PC-9 (cell line): ENCODE measurements around the gene MSI2.

Source experiments
- CTCF ChIP-seq: fragments of 200-600 bp; sonication (generic); conservative IDR thresholded peaks from 2 replicates; pipeline ENCODE4 v1.6.1; 2017; ENCODE audit warnings: mixed run types, antibody characterized with exemption, mild to moderate bottlenecking, moderate library complexity
- EZH2 ChIP-seq: fragments of 200-600 bp; sonication (generic); IDR thresholded peaks from 2 replicates; pipeline ENCODE4 v1.8.0; 2017; ENCODE audit warnings: antibody characterized with exemption, low read depth

- TF ChIP-seq CTCF (no peak), EZH2 (no peak)
These were observed 364.3 kb downstream of the MSI2 start for GRCh38 chr17:57620576-57620975.
